H1 (cell line): ENCODE results near the gene NELFE. TPM values are rescaled to one million over a fixed set of nuclear protein-coding genes. Genes with fewer than 3 reads are reported as not detected.

ENCODE experiments used
- CTCF ChIA-PET: fragments of 300-600 bp; sonication (Branson Sonifier 250); formaldehyde crosslinking; loops from one replicate; lab custom pipeline; 2021; ENCODE audit not compliant: partially characterized antibody; lab: Charles Lee
- POLR2A ChIA-PET: fragments of 300-600 bp; sonication (Branson Sonifier 250); formaldehyde crosslinking; loops from one replicate; lab custom pipeline; 2021; ENCODE audit warnings: inconsistent platforms; ENCODE audit not compliant: partially characterized antibody; lab: Charles Lee
- DNase-seq, 2 experiments: peaks; one replicate each; pipeline versions ENCODE4 v3.0.0 to v3.0.0-alpha.2; 2010 to 2022; ENCODE audit warnings: low spot score in 2 of 2, low read depth in 1 of 2, mixed read lengths in 1 of 2
- FAIRE-seq: peaks from 2 replicates; lab custom pipeline; 2011; peaks lifted over from hg19 to GRCh38; lab: Jason Lieb, UNC
- H2AFZ ChIP-seq: 2 replicates; pipeline ENCODE4 v1.8.1; 2012; ENCODE audit warnings: low read length, inconsistent platforms
- H2AK5ac ChIP-seq: 2 replicates; pipeline ENCODE4 v1.6.1; 2013; ENCODE audit warnings: low read depth, low read length
- H2BK120ac ChIP-seq: replicated peaks from 2 replicates; pipeline ENCODE3; 2013; ENCODE audit warnings: low read depth, low read length, inconsistent platforms
- H2BK12ac ChIP-seq: 2 replicates; pipeline ENCODE4 v1.6.1; 2013; ENCODE audit warnings: low read depth, low read length
- H2BK15ac ChIP-seq: 2 replicates; pipeline ENCODE4 v1.6.1; 2013; ENCODE audit warnings: low read length
- H2BK20ac ChIP-seq: 2 replicates; pipeline ENCODE4 v1.6.1; 2013; ENCODE audit warnings: low read length
- H2BK5ac ChIP-seq: 2 replicates; pipeline ENCODE4 v1.6.1; 2013; ENCODE audit warnings: low read depth, low read length
- H3K14ac ChIP-seq: 2 replicates; pipeline ENCODE4 v1.6.1; 2013; ENCODE audit warnings: inconsistent platforms; ENCODE audit not compliant: insufficient read length
- H3K18ac ChIP-seq: 2 replicates; pipeline ENCODE4 v1.6.1; 2013; ENCODE audit warnings: low read length; ENCODE audit errors: extremely low read depth
- H3K23ac ChIP-seq: 2 replicates; pipeline ENCODE4 v1.6.1; 2013; ENCODE audit warnings: inconsistent platforms; ENCODE audit not compliant: insufficient read length
- H3K23me2 ChIP-seq: 2 replicates; pipeline ENCODE4 v1.6.1; 2013; ENCODE audit warnings: low read depth, low read length
- H3K27ac ChIP-seq: 2 replicates; pipeline ENCODE4 v1.6.1; 2011; ENCODE audit warnings: low read depth, low read length, inconsistent platforms
- H3K27me3 ChIP-seq, 4 experiments: replicated peaks in 1 of 4; 1 replicate in 1 of 4; 2 replicates in 3 of 4; pipeline versions ENCODE4 v1.6.1 to v1.8.1; 2011 to 2013; ENCODE audit warnings: low read length in 3 of 4, mild to moderate bottlenecking in 3 of 4, inconsistent platforms in 2 of 4, mixed read lengths in 2 of 4, moderate library complexity in 1 of 4; ENCODE audit not compliant: control insufficient read depth in 3 of 4, insufficient read depth in 3 of 4; ENCODE audit errors: extremely low read depth in 1 of 4
- H3K36me3 ChIP-seq, 4 experiments: 2 replicates each; pipeline versions ENCODE4 v1.6.1 to v1.8.1; 2011 to 2013; ENCODE audit warnings: mild to moderate bottlenecking in 4 of 4, low read length in 3 of 4, moderate library complexity in 2 of 4, control low read depth in 1 of 4, inconsistent platforms in 1 of 4; ENCODE audit not compliant: insufficient read depth in 4 of 4, control insufficient read depth in 2 of 4
- H3K4ac ChIP-seq: replicated peaks from 2 replicates; pipeline ENCODE3; 2013; ENCODE audit warnings: low read length, low read depth, mixed read lengths, inconsistent platforms; ENCODE audit not compliant: insufficient read length
- H3K4me1 ChIP-seq, 4 experiments: replicated peaks in 1 of 4; 1 replicate in 1 of 4; 2 replicates in 3 of 4; pipeline versions ENCODE4 v1.6.1 to v1.8.1; 2011 to 2013; ENCODE audit warnings: low read length in 3 of 4, inconsistent platforms in 2 of 4, mixed read lengths in 1 of 4; ENCODE audit not compliant: insufficient read depth in 4 of 4, control insufficient read depth in 3 of 4
- H3K4me2 ChIP-seq, 2 experiments: 2 replicates each; pipeline versions ENCODE4 v1.6.1 to v1.8.1; 2011 to 2013; ENCODE audit warnings: low read depth in 2 of 2, low read length in 2 of 2, control low read depth in 1 of 2, inconsistent platforms in 1 of 2, mild to moderate bottlenecking in 1 of 2; ENCODE audit not compliant: insufficient read depth in 1 of 2
- H3K4me3 ChIP-seq, 4 experiments: fragments of 200-600, 300-600 bp in 1 of 4; sonication (generic), shearing (Covaris generic), sonication (Bioruptor Twin) in 1 of 4; 2 replicates each; pipeline versions ENCODE4 v1.5.1 to v1.8.1; 2011 to 2016; ENCODE audit warnings: low read length in 4 of 4, low read depth in 3 of 4, control low read depth in 2 of 4, inconsistent platforms in 2 of 4, mild to moderate bottlenecking in 2 of 4, mixed read lengths in 1 of 4, moderate library complexity in 1 of 4; ENCODE audit not compliant: insufficient read depth in 2 of 4; ENCODE audit errors: extremely low read depth in 1 of 4
- H3K56ac ChIP-seq: replicated peaks from 2 replicates; pipeline ENCODE3; 2013; ENCODE audit warnings: low read depth, mild to moderate bottlenecking, mixed read lengths, low read length, inconsistent platforms; ENCODE audit not compliant: insufficient read length
- H3K79me1 ChIP-seq: 2 replicates; pipeline ENCODE4 v1.6.1; 2013; ENCODE audit warnings: low read depth, low read length, control low read depth
- H3K79me2 ChIP-seq, 2 experiments: 2 replicates each; pipeline versions ENCODE4 v1.6.1 to v1.8.1; 2012 to 2013; ENCODE audit warnings: low read length in 2 of 2, mild to moderate bottlenecking in 2 of 2, inconsistent platforms in 1 of 2; ENCODE audit not compliant: insufficient read depth in 2 of 2, control insufficient read depth in 1 of 2
- H3K9ac ChIP-seq, 4 experiments: replicated peaks in 1 of 4; 1 replicate in 1 of 4; 2 replicates in 3 of 4; pipeline versions ENCODE4 v1.6.1 to v1.8.1; 2011 to 2013; ENCODE audit warnings: low read depth in 3 of 4, low read length in 3 of 4, control low read depth in 2 of 4, mild to moderate bottlenecking in 2 of 4, moderate library complexity in 2 of 4, inconsistent platforms in 1 of 4; ENCODE audit errors: extremely low read depth in 1 of 4
- H3K9me3 ChIP-seq, 2 experiments: 2 replicates each; pipeline versions ENCODE4 v1.6.1 to v1.8.1; 2012 to 2013; ENCODE audit warnings: mild to moderate bottlenecking in 2 of 2, moderate library complexity in 2 of 2, control low read depth in 1 of 2, inconsistent platforms in 1 of 2, low read depth in 1 of 2, low read length in 1 of 2, mixed read lengths in 1 of 2; ENCODE audit not compliant: insufficient read depth in 2 of 2
- H4K20me1 ChIP-seq, 2 experiments: replicated peaks in 1 of 2; 2 replicates each; pipeline versions ENCODE3 to v1.8.1; 2011 to 2013; ENCODE audit warnings: inconsistent platforms in 2 of 2, low read length in 2 of 2, mild to moderate bottlenecking in 1 of 2; ENCODE audit not compliant: insufficient read depth in 2 of 2, control insufficient read depth in 1 of 2
- H4K5ac ChIP-seq: 2 replicates; pipeline ENCODE4 v1.6.1; 2013; ENCODE audit warnings: low read length, low read depth, mixed read lengths, inconsistent platforms; ENCODE audit not compliant: insufficient read length
- H4K8ac ChIP-seq: 2 replicates; pipeline ENCODE4 v1.8.0; 2013; ENCODE audit warnings: mild to moderate bottlenecking, moderate library complexity, low read length, inconsistent platforms; ENCODE audit not compliant: insufficient read depth; ENCODE audit errors: extremely low read depth
- H4K91ac ChIP-seq: replicated peaks from 2 replicates; pipeline ENCODE3; 2013; ENCODE audit warnings: low read length, mixed read lengths, inconsistent platforms; ENCODE audit not compliant: insufficient read length
- MAX ChIP-seq: IDR thresholded peaks from 2 replicates; pipeline ENCODE4 v1.6.1; 2012; ENCODE audit warnings: inconsistent platforms
- POLR2AphosphoS5 ChIP-seq: IDR thresholded peaks from 2 replicates; pipeline ENCODE4 v1.6.1; 2011; ENCODE audit warnings: low read depth, low read length
- POU5F1 ChIP-seq: IDR thresholded peaks from 2 replicates; pipeline ENCODE4 v1.6.1; 2011; ENCODE audit warnings: low read depth, mild to moderate bottlenecking, low read length, moderate library complexity
- SIN3A ChIP-seq, 2 experiments: IDR thresholded peaks in 1 of 2; conservative IDR thresholded peaks in 1 of 2; 2 replicates each; pipeline ENCODE4 v1.6.1; 2011 to 2012; ENCODE audit warnings: low read length in 2 of 2, improper control_type of control experiment in 1 of 2, low read depth in 1 of 2, mild to moderate bottlenecking in 1 of 2
- SP2 ChIP-seq: IDR thresholded peaks from 2 replicates; pipeline ENCODE4 v1.6.1; 2012; ENCODE audit warnings: mild to moderate bottlenecking, low read length, inconsistent platforms
- TEAD4 ChIP-seq: IDR thresholded peaks from 2 replicates; pipeline ENCODE4 v1.6.1; 2012; ENCODE audit warnings: low read depth, low read length, inconsistent platforms, mixed read lengths
- WGBS, 2 experiments: shearing (Covaris generic) in 1 of 2; methylation state at CpG; one replicate each; pipeline versions ENCODE4 v1.1.6 to v1.1.7; 2013 to 2015; ENCODE audit warnings: low lambda C conversion rate in 2 of 2, mixed read lengths in 2 of 2, inconsistent platforms in 1 of 2, low coverage in 1 of 2, missing lambda C conversion rate in 1 of 2; ENCODE audit not compliant: insufficient replicate concordance in 2 of 2, insufficient coverage in 1 of 2, insufficient read length in 1 of 2; ENCODE audit errors: extremely low coverage in 1 of 2, missing lambda C conversion rate in 1 of 2; 5-methylcytosine and 5-hydroxymethylcytosine counted together
- polyA plus RNA-seq, 7 experiments: library from polyadenylated mRNA; depleted of rRNA in 3 of 7; stranded (reverse) in 5 of 7; unstranded in 2 of 7; fragments of >200 nt in 5 of 7; fragments of 200-250 nt in 2 of 7; gene quantifications; 1 replicate in 5 of 7; 2 replicates in 1 of 7; 4 replicates in 1 of 7; pipeline versions ENCODE4 v1.2.1 to v1.2.3, GENCODE V29; 2011 to 2013; ENCODE audit warnings: missing spikeins in 2 of 7, mixed read lengths in 2 of 7
- total RNA-seq: library from RNA; stranded (reverse); fragmentation: NEBNext Ultra II Directional; extraction: Animal tissue kit (Norgen Biotek cat#: 25700); gene quantifications from 2 replicates; pipeline ENCODE4 v1.2.1, GENCODE V29; 2021

The NELFE gene
- total and polyA plus RNA-seq, 2 of the 8 experiments (the other 6 are each of a cell fraction or from before 2014, with no cell fraction given) = 49.2 to 71.5 TPM

- Histone ChIP-seq H4K91ac (no peak overlapping the region), H3K14ac (no peak overlapping the region), H3K27me3 (no peaks in the 10 kb centered on the region; a peak in 1 of 7 replicates), H2BK120ac (no peak overlapping the region), H3K79me1 (peaks cover 4% of the 10 kb centered on the region; the same call in 1 of the 2 replicates), H4K5ac (no peak overlapping the region), H3K9me3 (peaks cover 0 to 5% of the 10 kb centered on the region in 2 experiments; a peak in 1 of 4 replicates), H3K9ac (peak overlapping the region; percentile 54 to 84 (median 68); a peak in 6 of 7 replicates), H3K4me1 (peaks cover 0 to 9% (median 5%) of the 10 kb centered on the region in 4 experiments; a peak in 5 of 7 replicates), H3K4me3 (peak overlapping the region; percentile 68 to 94 (median 84)), H2BK5ac (peak overlapping the region; percentile 88), H4K20me1 (no peaks in the 10 kb centered on the region), H3K27ac (peak overlapping the region; percentile 90; the same call in 1 of the 2 replicates), H3K18ac (peak overlapping the region; percentile 24; the same call in 1 of the 2 replicates), H4K8ac (peak overlapping the region; percentile 99), H3K4ac (no peak overlapping the region), H2BK20ac (no peak overlapping the region), H2BK12ac (no peak overlapping the region; the same call in 1 of the 2 replicates), H2AFZ (peak overlapping the region; percentile 57; the same call in 1 of the 2 replicates), H3K79me2 (peaks cover 0 to 11% of the 10 kb centered on the region in 2 experiments; a peak in 1 of 4 replicates), H3K4me2 (peak overlapping the region; percentile 91 to 100), H2AK5ac (no peak overlapping the region; the same call in 1 of the 2 replicates), H3K36me3 (peaks cover 3 to 21% (median 14%) of the 10 kb centered on the region in 4 experiments; a peak in 6 of 8 replicates), H3K23ac (no peak overlapping the region), H2BK15ac (no peak overlapping the region), H3K56ac (no peak overlapping the region), H3K23me2 (peaks cover 13% of the 10 kb centered on the region)
- FAIRE-seq (no peak), DNase-seq (no peak)
- ChIA-PET CTCF (interaction anchor here (1.6 to 10.2 kb wide), 3 partner anchors 21 to 144 kb away, joined by 4 to 84 read pairs (median 10); no protein-coding TSS in a partner anchor), POLR2A (interaction anchor here (1.3 to 15.3 kb wide), 14 partner anchors 18 to 351 kb away, joined by 3 to 279 read pairs (median 6); partner anchors contain the start of genes CFB, EHMT2, FKBPL and NELFE)
- WGBS, 2 experiments = 23% methylated on average over 13 of the region's 19 CpGs; no CpG with 5 or more reads in 1 of the 2 experiments
- 0 out of 2 replicates have a peak, but pooled peaks have one; percentile 51 for TF ChIP-seq MAX
- TF ChIP-seq SIN3A (conservative IDR thresholded peaks at IDR 0.05 in 1 of 2, IDR thresholded peaks at IDR 0.05 in 1 of 2; ENCODE audit: low read depth in 1 of 2, low read length in 2 of 2) = no peak
- TF ChIP-seq TEAD4 = peak; percentile 58; the same call in 1 of the 2 replicates
- TF ChIP-seq POLR2AphosphoS5 = no peak
- TF ChIP-seq SP2 = no peak
- TF ChIP-seq POU5F1 = no peak
These were observed 14.1 kb upstream of the NELFE start for GRCh38 chr6:31972709-31973350.
